ENCODE results near the gene ZNF787.
"Not testable (repeated sequence)": the region's sequence is repeated elsewhere in the genome, so short reads cannot be mapped to it uniquely, and the experiment has no call there.

Gene ZNF787

DNA sequence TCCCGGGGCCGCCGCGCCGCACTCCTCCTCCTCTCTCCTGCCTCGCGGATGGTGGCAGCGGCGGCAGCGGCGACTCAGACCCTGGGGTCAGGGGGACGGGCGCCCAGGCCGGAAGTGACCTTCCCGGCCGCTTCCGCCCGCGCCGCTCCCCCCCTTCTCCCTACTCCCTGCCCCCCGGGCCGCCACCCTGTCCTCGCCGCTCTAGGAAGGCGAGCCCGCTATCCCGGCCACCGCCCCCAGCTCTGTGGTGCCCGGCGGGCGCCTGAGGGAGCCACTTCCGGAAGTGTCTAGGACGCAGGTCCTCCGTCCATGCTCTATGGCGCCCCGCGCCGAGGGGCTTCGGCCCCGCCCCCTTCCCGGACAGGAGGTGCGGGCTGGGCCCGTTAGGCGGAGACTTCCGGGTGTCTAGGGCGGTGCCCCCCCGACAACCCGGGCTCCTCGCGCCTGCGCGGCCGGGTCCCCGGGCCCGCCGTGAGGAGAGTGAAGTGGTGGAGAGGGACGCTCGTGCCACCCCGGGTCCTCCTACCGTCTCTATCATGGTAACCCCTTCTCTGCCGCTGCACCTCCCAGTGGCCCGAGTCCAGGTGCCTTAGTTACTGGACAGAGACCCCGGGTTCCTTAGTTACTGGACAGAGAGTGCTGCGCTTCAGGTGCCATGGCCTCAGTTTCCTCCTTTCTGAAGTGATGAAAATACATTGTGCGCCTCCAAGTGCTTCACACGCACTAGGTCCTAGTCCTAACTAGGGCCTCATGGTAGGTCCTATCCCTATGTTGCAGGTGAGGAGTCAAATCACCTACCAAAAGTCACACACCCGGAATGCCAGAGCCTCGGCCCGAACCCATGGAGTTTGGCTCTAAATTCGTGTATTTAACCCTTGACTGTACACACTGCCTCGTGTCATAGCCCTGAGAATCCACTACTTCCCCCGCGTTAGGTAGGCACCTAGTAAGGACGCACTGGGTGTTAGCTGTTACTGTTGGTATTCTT is at the start of gene ZNF787:
Gene ZNF787 (minus strand): TSS at position 116 of the 988 bp plus-strand sequence. CDS start 18,078 bp downstream, outside the sequence.
- DNase-seq (ENCODE audit: low read depth in 3 of 3) = peak; percentile 94 to 97 (median 96)

DNA sequence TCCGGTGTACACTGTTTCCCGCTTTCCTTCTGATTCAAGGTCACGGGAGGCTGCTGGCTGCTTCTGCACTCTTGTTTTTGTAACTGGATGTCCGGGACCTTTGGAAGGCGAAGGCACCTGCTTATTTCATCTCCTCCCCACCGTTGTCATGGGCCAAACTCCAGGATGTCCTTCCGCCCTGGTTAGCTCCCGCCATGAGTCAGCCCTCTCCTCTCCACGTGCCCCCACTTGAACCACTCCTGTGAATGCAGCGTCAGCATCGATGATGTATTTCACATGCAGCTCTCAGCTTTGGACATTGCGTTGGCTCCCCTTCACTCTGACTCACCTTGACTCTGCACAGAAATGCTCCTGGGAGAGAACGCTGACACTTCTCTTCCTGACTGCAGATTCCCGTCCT is 49.2 kb upstream of the ZNF787 start:
- no peak for DNase-seq (ENCODE audit: low read depth in 3 of 3)

- no peak for DNase-seq (ENCODE audit: low read depth in 3 of 3)
These were observed 46.0 kb upstream of the ZNF787 start for GRCh38 chr19:56167064-56167578.

DNA sequence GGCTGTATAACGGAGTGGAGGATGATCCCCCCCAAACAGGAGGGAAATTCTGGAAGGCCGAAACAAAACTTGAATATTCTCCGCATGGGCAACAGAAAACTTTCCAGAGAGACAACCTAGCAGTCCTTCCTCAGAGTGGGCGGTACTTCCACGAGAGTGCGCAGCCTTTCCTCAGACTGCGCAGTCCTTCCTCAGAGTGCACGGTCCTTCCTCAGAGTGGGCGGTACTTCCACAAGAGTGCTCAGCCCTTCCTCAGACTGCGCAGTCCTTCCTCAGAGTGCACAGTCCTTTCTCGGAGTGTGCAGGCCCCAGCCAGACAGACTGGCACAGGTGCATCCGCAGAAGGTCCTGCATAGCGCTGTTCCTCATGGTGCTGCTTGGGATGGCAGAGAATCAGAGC is 42.0 kb upstream of the ZNF787 start:
- no peak for DNase-seq (ENCODE audit: low read depth in 3 of 3)

DNA sequence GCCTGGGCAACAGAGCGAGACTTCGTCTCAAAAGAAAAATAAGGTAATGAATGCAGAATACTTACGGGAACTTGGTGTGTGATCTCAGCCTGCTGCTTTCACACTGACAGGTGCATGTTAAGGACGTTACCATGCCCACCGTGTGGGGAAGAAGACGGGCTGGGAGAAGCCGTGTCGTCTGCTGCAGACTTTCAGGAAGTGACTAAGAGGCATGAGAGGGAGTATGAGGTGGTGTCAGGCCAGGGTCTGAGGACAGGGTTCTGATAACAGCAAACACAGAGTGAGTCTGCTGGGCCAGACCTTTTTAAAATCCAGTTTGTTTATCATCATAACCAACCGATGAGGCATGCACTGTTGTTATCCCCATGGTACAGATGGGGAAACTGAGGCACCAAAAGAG is 41.2 kb upstream of the ZNF787 start:
- DNase-seq (ENCODE audit: low read depth in 3 of 3) = peak in 1 of 3 donors; percentile 29

DNA sequence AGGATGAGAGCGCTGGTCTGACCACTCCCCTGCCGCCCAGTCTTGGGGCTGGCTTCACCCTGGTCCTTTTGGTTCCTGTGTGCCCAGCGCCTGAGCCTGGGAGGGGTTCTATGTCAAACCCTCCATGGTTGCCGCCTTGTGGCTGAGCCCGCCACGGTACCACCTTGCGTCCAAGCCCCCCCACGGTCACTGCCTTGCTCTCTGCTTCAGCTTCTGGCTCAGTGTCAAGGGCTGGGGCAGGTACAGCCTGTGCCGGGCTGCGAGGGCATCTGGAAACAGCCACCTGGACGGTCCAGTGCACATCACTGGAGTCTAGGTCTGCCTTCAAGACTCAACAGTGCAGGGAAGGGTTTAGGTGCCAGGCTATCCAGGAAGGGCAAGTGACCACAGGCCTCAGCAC is 40.4 kb upstream of the ZNF787 start:
- no peak for DNase-seq (ENCODE audit: low read depth in 3 of 3)

GRCh38 chr19:56159622-56160271 is 38.7 kb upstream of the ZNF787 start:
- no peak for DNase-seq (ENCODE audit: low read depth in 3 of 3)

- DNase-seq (ENCODE audit: low read depth in 3 of 3) = no peak
These were observed 38.0 kb upstream of the ZNF787 start for GRCh38 chr19:56159009-56159559.

GRCh38 chr19:56158170-56158757 is 37.2 kb upstream of the ZNF787 start:
- no peak for DNase-seq (ENCODE audit: low read depth in 3 of 3)

- DNase-seq (ENCODE audit: low read depth in 3 of 3) = no peak
These were observed 35.7 kb upstream of the ZNF787 start for GRCh38 chr19:56156768-56157167.

DNA sequence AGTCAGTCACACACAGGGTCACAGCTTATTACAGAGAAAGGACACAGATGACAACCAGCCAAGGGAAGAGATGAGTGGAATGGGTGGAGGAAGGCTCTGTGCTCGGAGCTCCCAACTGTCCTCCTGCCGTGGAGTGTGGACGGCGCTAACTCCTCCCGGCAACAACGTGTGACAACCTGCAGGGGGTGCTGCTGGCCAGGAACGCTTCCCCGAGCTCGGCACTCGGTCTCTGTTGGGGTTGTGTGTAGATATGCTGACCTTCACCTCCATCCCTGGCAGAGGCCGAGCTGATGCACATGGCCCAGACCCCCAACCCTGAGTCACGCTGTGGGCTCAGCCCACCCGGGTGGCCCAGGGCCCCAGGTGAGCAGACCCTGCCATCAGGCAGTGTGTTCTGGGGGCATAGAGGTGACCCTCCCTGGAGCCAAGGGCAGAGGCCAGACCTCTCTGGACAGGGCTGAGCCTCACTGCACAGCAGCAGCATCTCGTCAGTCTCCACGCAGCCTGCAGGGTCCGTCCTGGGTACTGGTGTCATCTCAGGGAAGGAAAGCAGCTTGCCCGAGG is 34.1 kb upstream of the ZNF787 start:
- no peak for DNase-seq (ENCODE audit: low read depth in 3 of 3)

DNA sequence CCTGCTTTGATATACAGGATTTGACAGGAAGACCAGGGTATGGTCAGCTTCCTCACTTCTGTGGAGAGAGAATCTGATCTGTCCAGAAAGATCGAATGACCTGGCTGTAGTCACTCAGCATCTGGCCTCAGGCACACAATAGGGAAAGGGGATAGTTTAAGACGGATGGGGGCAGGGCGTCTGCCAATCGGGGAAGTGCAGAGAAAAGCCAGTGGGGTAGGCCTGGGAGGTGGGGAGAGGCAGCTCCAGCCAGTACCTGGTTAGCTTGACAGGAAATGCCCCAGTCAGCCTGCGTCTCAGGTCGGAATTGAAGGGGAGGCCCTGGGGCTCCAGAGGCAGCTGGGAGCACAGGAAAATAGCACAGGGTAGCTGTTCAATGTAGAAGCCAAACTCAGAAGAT is 32.4 kb upstream of the ZNF787 start:
- no peak for DNase-seq (ENCODE audit: low read depth in 3 of 3)

GRCh38 chr19:56152644-56153043 is 31.5 kb upstream of the ZNF787 start:
- DNase-seq (ENCODE audit: low read depth in 3 of 3) = no peak

DNA sequence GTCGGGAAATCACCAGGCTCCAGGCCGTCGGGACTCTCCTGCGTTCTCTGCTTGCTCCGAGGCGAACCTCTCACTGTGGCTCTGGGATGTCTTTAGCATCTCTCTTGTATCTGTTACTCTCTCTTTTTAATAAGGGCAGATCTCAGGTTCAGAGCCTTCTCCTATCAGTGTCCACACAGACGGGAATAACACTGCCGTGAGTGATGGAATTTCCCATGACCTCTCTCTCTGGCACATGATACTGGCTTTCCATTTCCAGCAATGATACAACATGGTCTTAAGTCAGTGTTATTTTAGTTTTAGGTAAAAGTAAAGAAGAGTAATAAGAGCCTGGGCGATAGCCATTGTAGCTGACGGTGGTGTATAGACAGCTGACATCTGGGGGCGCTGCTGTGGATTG is 29.3 kb upstream of the ZNF787 start:
- DNase-seq (ENCODE audit: low read depth in 3 of 3) = no peak

- DNase-seq (ENCODE audit: low read depth in 3 of 3) = no peak
These were observed 28.6 kb upstream of the ZNF787 start for GRCh38 chr19:56149656-56150038.

DNA sequence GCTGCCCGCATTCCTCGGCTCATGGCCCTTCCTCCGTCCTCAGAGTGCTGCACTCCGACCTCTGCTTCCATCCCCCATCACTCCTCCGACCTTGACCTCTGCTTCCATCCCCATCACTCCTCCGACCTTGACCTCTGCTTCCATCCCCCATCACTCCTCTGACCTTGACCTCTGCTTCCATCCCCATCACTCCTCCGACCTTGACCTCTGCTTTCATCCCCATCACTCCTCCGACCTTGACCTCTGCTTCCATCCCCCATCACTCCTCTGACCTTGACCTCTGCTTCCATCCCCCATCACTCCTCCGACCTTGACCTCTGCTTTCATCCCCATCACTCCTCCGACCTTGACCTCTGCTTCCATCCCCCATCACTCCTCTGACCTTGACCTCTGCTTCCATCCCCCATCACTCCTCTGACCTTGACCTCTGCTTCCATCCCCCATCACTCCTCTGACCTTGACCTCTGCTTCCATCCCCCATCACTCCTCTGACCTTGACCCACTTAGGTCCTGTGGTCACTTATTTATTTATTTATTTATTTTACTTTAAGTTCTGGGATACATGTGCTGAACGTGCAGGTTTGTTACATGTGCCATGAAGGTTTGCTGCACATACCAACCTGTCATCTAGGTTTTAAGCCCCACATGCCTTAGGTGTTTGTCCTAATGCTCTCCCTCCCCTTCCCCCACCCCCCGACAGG is 28.0 kb upstream of the ZNF787 start:
- DNase-seq (ENCODE audit: low read depth in 3 of 3) = not testable (repeated sequence)

DNA sequence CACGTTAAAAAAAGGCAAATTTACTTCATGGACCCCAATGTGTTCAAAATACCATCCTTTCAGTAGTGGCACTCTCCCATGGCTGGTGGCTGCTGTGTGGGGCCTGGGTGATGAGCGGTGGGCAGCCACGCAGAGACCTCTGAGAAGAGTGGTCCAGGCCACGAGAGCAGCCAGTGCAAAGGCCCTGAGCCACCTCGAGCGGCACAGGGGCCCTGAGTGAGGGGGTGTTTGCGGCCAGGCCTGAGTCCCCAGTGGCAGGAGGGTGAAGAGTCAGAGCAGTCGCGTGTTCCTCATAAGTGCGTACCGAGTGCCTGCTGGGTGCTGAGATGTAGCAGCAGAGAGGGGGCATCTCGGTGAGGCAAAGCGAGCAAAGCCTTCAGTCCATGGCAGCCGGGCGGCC is 27.0 kb upstream of the ZNF787 start:
- DNase-seq (ENCODE audit: low read depth in 3 of 3) = no peak

- no peak for DNase-seq (ENCODE audit: low read depth in 3 of 3)
These were observed 26.2 kb upstream of the ZNF787 start for GRCh38 chr19:56147307-56147706.

GRCh38 chr19:56146904-56147303 is 25.8 kb upstream of the ZNF787 start:
- DNase-seq (ENCODE audit: low read depth in 3 of 3) = no peak

GRCh38 chr19:56145698-56146097 is 24.6 kb upstream of the ZNF787 start:
- no peak for DNase-seq (ENCODE audit: low read depth in 3 of 3)

DNA sequence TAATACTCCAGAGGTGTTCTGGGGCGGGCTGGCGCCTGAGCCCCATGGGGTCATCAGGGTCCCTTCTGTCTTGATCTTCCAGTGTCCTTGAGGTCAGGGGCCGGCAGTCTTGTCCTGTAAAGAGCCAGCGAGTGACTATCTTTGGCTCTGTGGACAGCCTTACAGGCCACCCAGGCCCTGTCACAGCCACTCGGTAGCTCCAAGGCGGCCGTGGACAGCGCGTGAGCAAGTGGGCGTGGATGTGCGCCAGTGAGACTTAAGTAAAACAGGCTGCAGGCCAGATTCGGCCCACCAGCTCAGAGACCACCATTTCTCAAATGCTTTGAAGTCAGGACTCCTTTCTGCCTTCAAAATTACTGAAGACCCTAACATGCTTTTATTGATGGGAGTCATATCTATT is 23.7 kb upstream of the ZNF787 start:
- DNase-seq (ENCODE audit: low read depth in 3 of 3) = no peak

Data from stimulated activated CD4-positive, alpha-beta T cell treated with anti-CD3 and anti-CD28 coated beads, TNF-alpha, amount 100 ng/mL, for 48 hours (primary cell).